Parathyroid adenoma (tissue), 2 donors: ENCODE results near the gene PGR.

Experiments used
- H2AFZ ChIP-seq: fragments of 300-600 bp; sonication (generic); one replicate; pipeline ENCODE4 v1.7.0; 2017; ENCODE audit warnings: antibody characterized with exemption, mild to moderate bottlenecking
- H3K27ac ChIP-seq: fragments of 300-600 bp; sonication (generic); one replicate; pipeline ENCODE4 v1.7.0; 2017
- H3K27me3 ChIP-seq: fragments of 300-600 bp; sonication (generic); one replicate; pipeline ENCODE4 v1.7.0; 2017; ENCODE audit warnings: low read length; ENCODE audit not compliant: control insufficient read depth, insufficient read depth
- H3K36me3 ChIP-seq: fragments of 300-600 bp; sonication (generic); one replicate; pipeline ENCODE4 v1.7.0; 2017; ENCODE audit warnings: low read length; ENCODE audit not compliant: control insufficient read depth, insufficient read depth
- H3K4me1 ChIP-seq: fragments of 300-600 bp; sonication (generic); one replicate; pipeline ENCODE4 v1.7.0; 2017; ENCODE audit warnings: control low read depth
- H3K4me2 ChIP-seq: fragments of 300-600 bp; sonication (generic); one replicate; pipeline ENCODE4 v1.7.0; 2017; ENCODE audit warnings: low read length
- H3K4me3 ChIP-seq: fragments of 300-600 bp; sonication (generic); one replicate; pipeline ENCODE4 v1.7.0; 2017; ENCODE audit warnings: low read depth, low read length
- H3K79me2 ChIP-seq: fragments of 300-600 bp; sonication (generic); one replicate; pipeline ENCODE4 v1.7.0; 2017; ENCODE audit warnings: control low read depth
- H3K9ac ChIP-seq: fragments of 300-600 bp; sonication (generic); one replicate; pipeline ENCODE4 v1.7.0; 2017; ENCODE audit warnings: mild to moderate bottlenecking
- H3K9me3 ChIP-seq: fragments of 300-600 bp; sonication (generic); one replicate; pipeline ENCODE4 v1.7.0; 2017; ENCODE audit warnings: low read length; ENCODE audit not compliant: control insufficient read depth
- CTCF ChIP-seq: fragments of 300-600 bp; sonication (generic); IDR thresholded peaks from one replicate; pipeline ENCODE4 v1.7.0; 2017; ENCODE audit warnings: antibody characterized with exemption, mild to moderate bottlenecking
- donor health status: primary hyperparathyroidism.

PGR gene

GRCh38 chr11:101083335-101083734 is 46.3 kb downstream of the PGR start:
- Histone ChIP-seq H3K79me2 (no peaks in the 10 kb centered on the region), H3K4me1 (no peaks in the 10 kb centered on the region), H3K36me3 (no peaks in the 10 kb centered on the region), H2AFZ (no peak overlapping the region), H3K27me3 (no peaks in the 10 kb centered on the region), H3K4me2 (no peak overlapping the region), H3K9ac (no peak overlapping the region), H3K4me3 (no peak overlapping the region), H3K27ac (no peak overlapping the region), H3K9me3 (no peaks in the 10 kb centered on the region)
- no peak for TF ChIP-seq CTCF

- no peak for TF ChIP-seq CTCF
- Histone ChIP-seq H3K9ac (no peak overlapping the region), H3K4me2 (no peak overlapping the region), H3K9me3 (no peaks in the 10 kb centered on the region), H3K4me1 (no peaks in the 10 kb centered on the region), H3K27ac (no peak overlapping the region), H3K4me3 (no peak overlapping the region), H2AFZ (no peak overlapping the region), H3K27me3 (no peaks in the 10 kb centered on the region), H3K79me2 (no peaks in the 10 kb centered on the region), H3K36me3 (no peaks in the 10 kb centered on the region)
Observed at GRCh38 chr11:101082813-101083212, 46.8 kb downstream of the PGR start.

GRCh38 chr11:101063706-101064105 is 65.9 kb downstream of the PGR start:
- Histone ChIP-seq H3K4me1 (peaks cover 3% of the 10 kb centered on the region), H3K4me3 (no peak overlapping the region), H3K27ac (no peak overlapping the region), H3K36me3 (no peaks in the 10 kb centered on the region), H2AFZ (no peak overlapping the region), H3K4me2 (no peak overlapping the region), H3K79me2 (no peaks in the 10 kb centered on the region), H3K9ac (no peak overlapping the region), H3K27me3 (no peaks in the 10 kb centered on the region), H3K9me3 (no peaks in the 10 kb centered on the region)
- no peak for TF ChIP-seq CTCF

- H3K27ac ChIP-seq: no peak overlapping the region
- H3K9ac ChIP-seq: no peak overlapping the region
- H3K27me3 ChIP-seq: no peaks in the 10 kb centered on the region
- H2AFZ ChIP-seq: no peak overlapping the region
- no peak for TF ChIP-seq CTCF
- H3K79me2 ChIP-seq: no peaks in the 10 kb centered on the region
- no peaks in the 10 kb centered on the region for H3K36me3 ChIP-seq
- H3K4me1 ChIP-seq: peaks cover 3% of the 10 kb centered on the region
- no peak overlapping the region for H3K4me3 ChIP-seq
- H3K4me2 ChIP-seq: no peak overlapping the region
- no peaks in the 10 kb centered on the region for H3K9me3 ChIP-seq
Observed at GRCh38 chr11:101061606-101062005, 68.0 kb downstream of the PGR start.

- H3K79me2 ChIP-seq: no peaks in the 10 kb centered on the region
- no peaks in the 10 kb centered on the region for H3K36me3 ChIP-seq
- H3K9ac ChIP-seq: no peak overlapping the region
- H3K4me2 ChIP-seq: no peak overlapping the region
- H2AFZ ChIP-seq: no peak overlapping the region
- no peak for TF ChIP-seq CTCF
- peaks cover 3% of the 10 kb centered on the region for H3K4me1 ChIP-seq
- no peaks in the 10 kb centered on the region for H3K9me3 ChIP-seq
- H3K27ac ChIP-seq: no peak overlapping the region
- H3K4me3 ChIP-seq: no peak overlapping the region
- H3K27me3 ChIP-seq: no peaks in the 10 kb centered on the region
Observed at GRCh38 chr11:101059331-101059730, 70.3 kb downstream of the PGR start.
